GM12891 (cell line): ENCODE measurements around the gene RPL34.

Source experiments
- PAX5 ChIP-seq: IDR thresholded peaks from 2 replicates; pipeline ENCODE4 v1.6.1; 2011; ENCODE audit warnings: low read length, moderate library complexity, mild to moderate bottlenecking; ENCODE audit not compliant: insufficient read depth, severe bottlenecking
- POLR2A ChIP-seq: IDR thresholded peaks from 2 replicates; pipeline ENCODE4 v1.6.1; 2011; ENCODE audit warnings: low read depth, low read length, control low read depth
- POLR2AphosphoS5 ChIP-seq: IDR thresholded peaks from 2 replicates; pipeline ENCODE4 v1.6.1; 2011; ENCODE audit warnings: low read depth, low read length, control low read depth
- SPI1 ChIP-seq: IDR thresholded peaks from 2 replicates; pipeline ENCODE4 v1.6.1; 2011; ENCODE audit warnings: low read depth, low read length, control low read depth
- TAF1 ChIP-seq: IDR thresholded peaks from 2 replicates; pipeline ENCODE4 v1.6.1; 2011; ENCODE audit warnings: low read depth, low read length, control low read depth

DNA sequence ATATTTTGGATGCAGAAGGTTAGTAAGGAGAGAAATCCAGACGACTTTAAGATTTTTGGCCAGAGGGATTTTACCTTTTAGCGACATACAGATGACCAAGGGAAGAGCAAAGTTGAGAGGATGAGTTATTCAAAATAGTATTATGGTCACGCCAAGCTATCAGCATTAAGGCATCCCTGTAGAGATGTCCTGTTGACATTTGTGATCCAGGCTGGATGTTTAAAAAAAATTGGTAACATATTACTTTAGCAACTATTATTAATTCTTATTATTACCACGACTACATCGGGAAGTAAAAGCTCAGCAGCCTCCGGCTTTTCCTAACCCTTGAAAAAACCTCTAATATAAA is 29.5 kb downstream of the RPL34 start:
- TF ChIP-seq POLR2A (no peak), POLR2AphosphoS5 (no peak), PAX5 (no peak), TAF1 (no peak), SPI1 (no peak)
